PC-3 (cell line): ENCODE results near the gene ST8SIA5. TPM values are rescaled to one million over a fixed set of nuclear protein-coding genes. Genes with fewer than 3 reads are reported as not detected.

Experiments
- ATAC-seq: fragments of 200-7000 bp; cut with Tn5 transposase; 2 replicates; pipeline ENCODE4 v1.9.1; 2020; ENCODE audit warnings: mild to moderate bottlenecking, moderate library complexity
- BruUV-seq: library from RNA; stranded (reverse); fragments of 400-500 nt; replicated peaks from 2 replicates; lab custom pipeline; 2021; lab: Mats Ljungman, UMichigan
- CTCF ChIA-PET: fragments of 300-600 bp; sonication (Branson Sonifier 250); formaldehyde crosslinking; loops from one replicate; lab custom pipeline; 2022; ENCODE audit warnings: antibody characterized with exemption; lab: Charles Lee
- POLR2A ChIA-PET: fragments of 300-600 bp; sonication (Branson Sonifier 250); formaldehyde crosslinking; loops from one replicate; lab custom pipeline; 2022; ENCODE audit warnings: antibody characterized with exemption; ENCODE audit not compliant: unreplicated experiment; lab: Charles Lee
- DNase-seq: peaks from one replicate; pipeline ENCODE4 v3.0.0-alpha.2; 2015
- H2AFZ ChIP-seq: fragments of 300-600 bp; sonication (generic); 2 replicates; pipeline ENCODE4 v1.6.0; 2016; ENCODE audit warnings: antibody characterized with exemption, low read length
- H3F3A ChIP-seq: fragments of 300-600 bp; sonication (generic); one replicate; pipeline ENCODE4 v1.6.0; 2017; ENCODE audit warnings: antibody characterized with exemption, low read length, control low read depth, mild to moderate bottlenecking; ENCODE audit not compliant: unreplicated experiment
- H3K27ac ChIP-seq: fragments of 300-600 bp; sonication (generic); 2 replicates; pipeline ENCODE4 v1.5.1; 2016; ENCODE audit warnings: mild to moderate bottlenecking, low read length
- H3K27me3 ChIP-seq: fragments of 300-600 bp; sonication (generic); 2 replicates; pipeline ENCODE4 v1.6.1; 2016; ENCODE audit warnings: low read length, mixed read lengths
- H3K36me3 ChIP-seq: fragments of 300-600 bp; sonication (generic); 2 replicates; pipeline ENCODE4 v1.6.1; 2016; ENCODE audit warnings: low read depth, mixed run types, low read length, mixed read lengths
- H3K4me1 ChIP-seq: fragments of 300-600 bp; sonication (generic); 2 replicates; pipeline ENCODE4 v1.5.1; 2016; ENCODE audit warnings: low read length; ENCODE audit not compliant: insufficient read depth
- H3K4me2 ChIP-seq: fragments of 300-600 bp; sonication (generic); 2 replicates; pipeline ENCODE4 v1.6.0; 2016; ENCODE audit warnings: low read length
- H3K4me3 ChIP-seq: fragments of 300-600 bp; sonication (generic); 2 replicates; pipeline ENCODE4 v1.5.1; 2016; ENCODE audit warnings: mild to moderate bottlenecking, low read length, mixed read lengths
- H3K79me2 ChIP-seq: fragments of 300-600 bp; sonication (generic); 2 replicates; pipeline ENCODE4 v1.6.1; 2017; ENCODE audit warnings: low read length, mixed read lengths
- H3K9ac ChIP-seq: fragments of 300-600 bp; sonication (generic); 2 replicates; pipeline ENCODE4 v1.6.0; 2016; ENCODE audit warnings: mild to moderate bottlenecking, low read length
- H3K9me2 ChIP-seq: fragments of 300-600 bp; sonication (generic); replicated peaks from 2 replicates; pipeline ENCODE4 v1.6.1; 2016; ENCODE audit warnings: mixed run types, low read length, mixed read lengths
- H3K9me3 ChIP-seq: fragments of 300-600 bp; sonication (generic); 2 replicates; pipeline ENCODE4 v1.6.1; 2016; ENCODE audit warnings: low read length, mixed read lengths
- H4K20me1 ChIP-seq: fragments of 300-600 bp; sonication (generic); 2 replicates; pipeline ENCODE4 v1.6.1; 2016; ENCODE audit warnings: low read length, mixed read lengths
- CTCF ChIP-seq: fragments of 300-600 bp; sonication (generic); conservative IDR thresholded peaks from 2 replicates; pipeline ENCODE4 v1.5.1; 2017; ENCODE audit warnings: antibody characterized with exemption, low read depth, mild to moderate bottlenecking, low read length
- EZH2 ChIP-seq: fragments of 300-600 bp; sonication (generic); IDR thresholded peaks from one replicate; pipeline ENCODE4 v1.6.1; 2017; ENCODE audit warnings: antibody characterized with exemption, mild to moderate bottlenecking, low read length; ENCODE audit not compliant: unreplicated experiment
- EZH2phosphoT487 ChIP-seq: fragments of 300-600 bp; sonication (generic); IDR thresholded peaks from 2 replicates; pipeline ENCODE4 v1.6.1; 2018; ENCODE audit warnings: mild to moderate bottlenecking, antibody characterized with exemption, low read length, borderline replicate concordance
- intact Hi-C: fragments of 100-400 bp; cut with micrococcal nuclease; formaldehyde crosslinking; loops from 2 replicates; pipeline ENCODE4 v1.9.0; 2023
- total RNA-seq: library from RNA; depleted of rRNA; stranded (reverse); fragments of >200 nt; gene quantifications from 2 replicates; pipeline ENCODE4 v1.2.3, GENCODE V29; 2014

ST8SIA5 gene
- total RNA-seq, 1 experiment from 2014 or later, result 0.04 TPM

- no peak overlapping the region for H3K9ac ChIP-seq
- H3K4me2 ChIP-seq, result no peak overlapping the region
- no peaks in the 10 kb centered on the region for H3K9me2 ChIP-seq
- no peak overlapping the region for H2AFZ ChIP-seq
- TF ChIP-seq CTCF (no peak), EZH2phosphoT487 (no peak), EZH2 (no peak)
- intact Hi-C loops, result no loop called here
- H3K27ac ChIP-seq, result no peak overlapping the region
- ChIA-PET POLR2A (no interaction called here), CTCF (no interaction called here)
- ATAC-seq (no peak), DNase-seq (no peak)
- no peak overlapping the region for H3K4me3 ChIP-seq
- no peaks in the 10 kb centered on the region for H3K27me3 ChIP-seq
- no peaks in the 10 kb centered on the region for H3K4me1 ChIP-seq
- H3K79me2 ChIP-seq, result no peaks in the 10 kb centered on the region
- H3K9me3 ChIP-seq, result no peaks in the 10 kb centered on the region
- no peaks in the 10 kb centered on the region for H3F3A ChIP-seq
- no peaks in the 10 kb centered on the region for H3K36me3 ChIP-seq
- BruUV-seq, result no TSS peak
- H4K20me1 ChIP-seq, result no peaks in the 10 kb centered on the region
Measured at GRCh38 chr18:46683252-46683651, 73.6 kb downstream of the ST8SIA5 start.

DNA sequence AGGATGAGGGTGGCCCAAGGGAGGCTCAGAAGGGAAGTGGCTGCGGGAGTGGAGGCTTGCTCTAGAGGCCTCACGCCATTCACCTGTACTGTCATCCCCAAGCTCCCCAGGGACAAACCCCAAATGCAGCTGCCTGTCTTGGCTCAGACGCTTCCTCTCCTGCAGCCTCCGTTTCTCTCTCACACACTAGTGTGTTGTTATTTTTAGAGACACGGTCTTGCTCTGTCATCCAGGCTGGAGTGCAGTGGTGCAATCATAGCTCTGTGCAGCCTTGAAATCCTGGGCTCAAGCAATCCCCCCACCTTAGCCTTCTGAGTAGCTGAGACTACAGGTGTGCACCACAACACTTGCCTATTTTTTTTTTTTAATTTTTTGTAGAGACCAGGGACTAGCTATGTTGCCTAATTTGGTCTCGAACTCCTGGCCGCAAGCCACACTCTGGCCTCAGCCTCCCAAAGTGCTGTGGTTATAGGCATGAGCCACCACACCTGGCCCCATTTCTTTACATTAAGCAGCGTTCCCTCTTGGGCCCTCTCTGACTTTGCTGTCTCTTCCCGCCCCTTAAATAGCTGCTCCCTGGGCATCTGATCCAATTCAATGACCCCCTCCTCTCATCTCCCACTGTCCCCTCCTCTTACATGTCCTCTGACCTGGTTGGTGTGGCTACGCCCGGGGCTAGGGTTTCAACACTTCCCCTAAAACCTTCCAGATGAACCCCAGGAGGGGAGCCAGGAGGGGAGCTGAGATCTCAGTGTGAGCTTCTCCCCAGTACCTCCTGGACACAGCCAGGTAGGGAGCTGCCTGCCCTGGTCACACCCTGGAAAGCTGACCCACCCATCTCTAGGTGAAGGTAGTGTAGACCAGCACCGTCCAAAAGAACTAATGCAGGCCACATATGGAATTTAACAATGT, 75.8 kb downstream of the ST8SIA5 start:
- no peak overlapping the region for H2AFZ ChIP-seq
- no TSS peak for BruUV-seq
- H3K27ac ChIP-seq, result no peak overlapping the region
- no peaks in the 10 kb centered on the region for H3K79me2 ChIP-seq
- no peak overlapping the region for H3K4me3 ChIP-seq
- no peak overlapping the region for H3K4me2 ChIP-seq
- no peaks in the 10 kb centered on the region for H3F3A ChIP-seq
- H3K36me3 ChIP-seq, result no peaks in the 10 kb centered on the region
- no peak for DNase-seq
- no peaks in the 10 kb centered on the region for H3K9me2 ChIP-seq
- H3K9ac ChIP-seq, result no peak overlapping the region
- ChIA-PET POLR2A (no interaction called here), CTCF (no interaction called here)
- H3K9me3 ChIP-seq, result no peaks in the 10 kb centered on the region
- H3K27me3 ChIP-seq, result no peaks in the 10 kb centered on the region
- TF ChIP-seq CTCF (no peak), EZH2phosphoT487 (no peak), EZH2 (no peak)
- no peaks in the 10 kb centered on the region for H4K20me1 ChIP-seq
- ATAC-seq, result no peak
- peaks cover 10% of the 10 kb centered on the region for H3K4me1 ChIP-seq
- intact Hi-C loops, result no loop called here
